OCI-LY1 (cell line): ENCODE results near the gene CNST.

Experiments used
- CTCF ChIP-seq: fragments of 200-600 bp; sonication (generic), shearing (Covaris generic); IDR thresholded peaks from 2 replicates; pipeline ENCODE4 v1.5.1; 2017; ENCODE audit warnings: mild to moderate bottlenecking, antibody characterized with exemption, low read length, moderate library complexity, mixed read lengths
- EZH2 ChIP-seq: fragments of 200-600 bp; sonication (generic), shearing (Covaris generic); IDR thresholded peaks from 2 replicates; pipeline ENCODE4 v1.8.0; 2017; ENCODE audit warnings: borderline replicate concordance, mixed run types, mild to moderate bottlenecking, antibody characterized with exemption, low read length, moderate library complexity, mixed read lengths

GRCh38 chr1:246549665-246550064 is 16.6 kb upstream of the CNST start:
- TF ChIP-seq CTCF = no peak
- TF ChIP-seq EZH2 = no peak
